Astrocyte (in vitro differentiated cells and primary cell): ENCODE results near the gene CTSD. TPM values are rescaled to one million over a fixed set of nuclear protein-coding genes. Genes with fewer than 3 reads are reported as not detected.

Source experiments
- DNase-seq: peaks from one replicate; pipeline ENCODE4 v3.0.0-alpha.2; 2010; ENCODE audit warnings: low read depth
- FAIRE-seq: peaks from 2 replicates; lab custom pipeline; 2011; peaks lifted over from hg19 to GRCh38; lab: Jason Lieb, UNC
- H2AFZ ChIP-seq: 2 replicates; pipeline ENCODE4 v1.6.0; 2012; ENCODE audit warnings: low read depth, low read length, inconsistent platforms
- H3K27ac ChIP-seq: 2 replicates; pipeline ENCODE4 v1.5.1; 2011; ENCODE audit warnings: low read depth, low read length, inconsistent platforms
- H3K27me3 ChIP-seq: 2 replicates; pipeline ENCODE4 v1.6.0; 2011; ENCODE audit warnings: low read length, inconsistent platforms; ENCODE audit not compliant: insufficient read depth
- H3K36me3 ChIP-seq: 2 replicates; pipeline ENCODE4 v1.5.1; 2011; ENCODE audit warnings: low read length, inconsistent platforms; ENCODE audit not compliant: insufficient read depth
- H3K4me1 ChIP-seq: 2 replicates; pipeline ENCODE4 v1.5.1; 2011; ENCODE audit warnings: low read length, inconsistent platforms; ENCODE audit not compliant: insufficient read depth
- H3K4me2 ChIP-seq: 2 replicates; pipeline ENCODE4 v1.6.0; 2012; ENCODE audit warnings: low read length, inconsistent platforms
- H3K4me3 ChIP-seq: 2 replicates; pipeline ENCODE4 v1.5.1; 2011; ENCODE audit warnings: low read depth, mild to moderate bottlenecking, low read length, inconsistent platforms; ENCODE audit not compliant: insufficient read depth
- H3K79me2 ChIP-seq: 2 replicates; pipeline ENCODE4 v1.6.0; 2012; ENCODE audit warnings: mild to moderate bottlenecking, low read length, inconsistent platforms; ENCODE audit not compliant: insufficient read depth
- H3K9ac ChIP-seq: 2 replicates; pipeline ENCODE4 v1.6.0; 2012; ENCODE audit warnings: mild to moderate bottlenecking, low read length, inconsistent platforms
- H3K9me3 ChIP-seq: 2 replicates; pipeline ENCODE4 v1.5.1; 2012; ENCODE audit warnings: low read depth, mild to moderate bottlenecking, low read length, inconsistent platforms; ENCODE audit not compliant: insufficient read depth
- H4K20me1 ChIP-seq: 2 replicates; pipeline ENCODE4 v1.6.0; 2012; ENCODE audit warnings: low read length, inconsistent platforms; ENCODE audit not compliant: insufficient read depth
- H3K27ac Mint-ChIP-seq: one replicate; pipeline ENCODE4 v1.8.0; 2021; ENCODE audit warnings: mild to moderate bottlenecking, mixed read lengths; ENCODE audit not compliant: unreplicated experiment
- H3K27me3 Mint-ChIP-seq: one replicate; pipeline ENCODE4 v1.8.0; 2021; ENCODE audit warnings: low read depth, mixed read lengths; ENCODE audit not compliant: unreplicated experiment
- H3K36me3 Mint-ChIP-seq: one replicate; pipeline ENCODE4 v1.8.0; 2021; ENCODE audit warnings: low read depth, mixed read lengths; ENCODE audit not compliant: unreplicated experiment
- H3K4me1 Mint-ChIP-seq: one replicate; pipeline ENCODE4 v1.8.0; 2021; ENCODE audit warnings: low read depth, mixed read lengths; ENCODE audit not compliant: unreplicated experiment
- H3K4me3 Mint-ChIP-seq: one replicate; pipeline ENCODE4 v1.8.0; 2021; ENCODE audit warnings: mild to moderate bottlenecking, moderate library complexity, mixed read lengths; ENCODE audit not compliant: unreplicated experiment
- H3K9me3 Mint-ChIP-seq: one replicate; pipeline ENCODE4 v1.8.0; 2021; ENCODE audit warnings: mild to moderate bottlenecking, mixed read lengths; ENCODE audit not compliant: unreplicated experiment
- CTCF ChIP-seq: IDR thresholded peaks from 2 replicates; pipeline ENCODE4 v1.5.1; 2011; ENCODE audit warnings: low read depth, mild to moderate bottlenecking, inconsistent platforms, low read length, moderate library complexity; ENCODE audit not compliant: insufficient read depth
- EZH2 ChIP-seq: IDR thresholded peaks from 2 replicates; pipeline ENCODE4 v1.6.1; 2012; ENCODE audit warnings: mild to moderate bottlenecking, low read length, inconsistent platforms; ENCODE audit not compliant: insufficient read depth
- total RNA-seq: library from RNA; stranded (reverse); gene quantifications from 2 replicates; pipeline ENCODE4 v1.2.1, GENCODE V29; 2021

Gene CTSD
- total RNA-seq, 1 donor from 2014 or later = 290 TPM

- FAIRE-seq = no peak
- Mint-ChIP-seq H3K27ac (no peak overlapping the region), H3K9me3 (peaks cover 25% of the 10 kb centered on the region), H3K36me3 (peaks cover 5% of the 10 kb centered on the region), H3K27me3 (peaks cover 83% of the 10 kb centered on the region), H3K4me1 (no peaks in the 10 kb centered on the region), H3K4me3 (no peak overlapping the region)
- no peak for DNase-seq
- no peak overlapping the region for H3K4me2 ChIP-seq
- H3K36me3 ChIP-seq = no peaks in the 10 kb centered on the region
- no peaks in the 10 kb centered on the region for H3K4me1 ChIP-seq
- no peaks in the 10 kb centered on the region for H4K20me1 ChIP-seq
- H3K27ac ChIP-seq = no peak overlapping the region
- TF ChIP-seq EZH2 = no peak
- no peak for TF ChIP-seq CTCF
- no peak overlapping the region for H3K4me3 ChIP-seq
- H3K9ac ChIP-seq = no peak overlapping the region
- H3K9me3 ChIP-seq = peaks cover 18% of the 10 kb centered on the region
- H2AFZ ChIP-seq = no peak overlapping the region
- peaks cover 12% of the 10 kb centered on the region for H3K27me3 ChIP-seq
- H3K79me2 ChIP-seq = no peaks in the 10 kb centered on the region
Measured at GRCh38 chr11:1734641-1735081, 29.1 kb downstream of the CTSD start.

GRCh38 chr11:1733716-1734640 lies 29.7 kb downstream of the CTSD start:
- Mint-ChIP-seq H3K4me1 (no peaks in the 10 kb centered on the region), H3K9me3 (peaks cover 24% of the 10 kb centered on the region), H3K27me3 (peaks cover 83% of the 10 kb centered on the region), H3K36me3 (peaks cover 5% of the 10 kb centered on the region), H3K4me3 (no peak overlapping the region), H3K27ac (no peak overlapping the region)
- Histone ChIP-seq H3K9me3 (peaks cover 18% of the 10 kb centered on the region), H3K27me3 (peaks cover 13% of the 10 kb centered on the region), H3K9ac (no peak overlapping the region), H2AFZ (no peak overlapping the region), H3K4me1 (no peaks in the 10 kb centered on the region), H3K36me3 (no peaks in the 10 kb centered on the region), H3K4me2 (no peak overlapping the region), H3K79me2 (no peaks in the 10 kb centered on the region), H4K20me1 (no peaks in the 10 kb centered on the region), H3K27ac (no peak overlapping the region), H3K4me3 (no peak overlapping the region)
- DNase-seq = no peak
- FAIRE-seq = no peak
- no peak for TF ChIP-seq CTCF
- TF ChIP-seq EZH2 = no peak
